ENCODE data around the gene LRP1B.

GRCh38 chr2:141199711-141200110 is 931.1 kb downstream of the LRP1B start:
- no peak for TF ChIP-seq CTCF (IDR thresholded peaks at IDR 0.05)
- no peak for TF ChIP-seq POLR2A (IDR thresholded peaks at IDR 0.05)
